Peyer's patch (tissue), 4 donors: ENCODE measurements around the gene ARL2BP.

ENCODE experiments used
- POLR2A ChIP-seq, 2 donors: fragments of 450-650 bp; IDR thresholded peaks; one replicate each; pipeline ENCODE4 v1.5.1; 2017; ENCODE audit warnings: antibody characterized with exemption in 2 of 2, mild to moderate bottlenecking in 2 of 2, moderate library complexity in 2 of 2
- TF ChIP-seq, protein P1 (sequence below), 6 experiments: fragments of 450-650 bp in 4 of 6; fragments of 200-600 bp in 2 of 6; sonication (generic) in 1 of 6; IDR thresholded peaks; one replicate each; pipeline ENCODE4 v1.5.1; 2017 to 2019; ENCODE audit warnings: antibody characterized with exemption in 6 of 6, mild to moderate bottlenecking in 3 of 6, moderate library complexity in 1 of 6

DNA sequence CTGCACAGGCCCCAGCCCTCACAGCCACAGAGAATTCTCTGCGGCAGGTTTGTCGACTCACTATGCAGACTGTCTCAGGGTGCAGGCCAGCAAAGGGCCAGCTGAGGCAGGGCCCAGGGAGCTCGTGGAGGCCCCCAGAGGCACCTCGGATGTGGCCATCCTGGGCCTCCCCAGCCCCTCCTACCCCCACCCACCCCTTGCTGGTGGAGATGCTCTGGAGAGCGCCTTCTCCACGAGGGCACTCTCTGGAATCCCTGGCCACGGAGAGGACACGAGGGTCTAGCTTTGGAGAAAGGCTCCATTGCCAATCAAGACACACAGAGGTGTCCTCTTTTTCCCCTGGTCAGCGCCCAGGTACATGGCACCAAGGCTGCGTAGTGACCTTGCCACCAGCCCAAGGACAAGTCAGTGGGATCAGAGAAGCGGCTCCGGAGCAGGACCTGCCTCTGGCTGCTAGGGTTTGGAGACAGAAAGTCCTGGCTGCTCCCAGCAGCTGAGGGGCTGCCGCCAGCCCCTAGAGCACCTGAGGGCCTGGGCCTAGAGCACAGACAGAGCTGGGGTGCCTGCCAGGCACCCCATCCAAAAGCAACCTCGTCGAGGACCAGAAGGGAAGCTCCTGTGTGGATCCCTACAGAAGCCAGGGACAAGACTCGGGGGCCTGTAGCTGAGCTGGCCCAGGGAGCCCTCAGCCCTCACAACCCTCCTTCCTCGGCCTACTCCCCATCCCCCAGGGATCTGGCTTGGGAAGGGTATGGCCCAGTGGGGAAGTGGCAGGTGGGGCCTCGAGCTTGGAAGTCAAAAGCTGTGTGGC lies 18.7 kb downstream of the ARL2BP start:
- TF ChIP-seq, protein P1, sequence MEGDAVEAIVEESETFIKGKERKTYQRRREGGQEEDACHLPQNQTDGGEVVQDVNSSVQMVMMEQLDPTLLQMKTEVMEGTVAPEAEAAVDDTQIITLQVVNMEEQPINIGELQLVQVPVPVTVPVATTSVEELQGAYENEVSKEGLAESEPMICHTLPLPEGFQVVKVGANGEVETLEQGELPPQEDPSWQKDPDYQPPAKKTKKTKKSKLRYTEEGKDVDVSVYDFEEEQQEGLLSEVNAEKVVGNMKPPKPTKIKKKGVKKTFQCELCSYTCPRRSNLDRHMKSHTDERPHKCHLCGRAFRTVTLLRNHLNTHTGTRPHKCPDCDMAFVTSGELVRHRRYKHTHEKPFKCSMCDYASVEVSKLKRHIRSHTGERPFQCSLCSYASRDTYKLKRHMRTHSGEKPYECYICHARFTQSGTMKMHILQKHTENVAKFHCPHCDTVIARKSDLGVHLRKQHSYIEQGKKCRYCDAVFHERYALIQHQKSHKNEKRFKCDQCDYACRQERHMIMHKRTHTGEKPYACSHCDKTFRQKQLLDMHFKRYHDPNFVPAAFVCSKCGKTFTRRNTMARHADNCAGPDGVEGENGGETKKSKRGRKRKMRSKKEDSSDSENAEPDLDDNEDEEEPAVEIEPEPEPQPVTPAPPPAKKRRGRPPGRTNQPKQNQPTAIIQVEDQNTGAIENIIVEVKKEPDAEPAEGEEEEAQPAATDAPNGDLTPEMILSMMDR (IDR thresholded peaks at IDR 0.05) = no peak
- no peak for TF ChIP-seq POLR2A (IDR thresholded peaks at IDR 0.05)
